Hepatocyte (in vitro differentiated cells): ENCODE data around the gene ZBTB20.

Source experiments
- CTCF ChIP-seq: fragments of 200-600 bp; sonication (generic); IDR thresholded peaks from 2 replicates; pipeline ENCODE4 v1.5.1; 2016; ENCODE audit warnings: antibody characterized with exemption, mild to moderate bottlenecking; ENCODE audit not compliant: poor library complexity
- EZH2phosphoT487 ChIP-seq: fragments of 200-600 bp; sonication (generic); IDR thresholded peaks from one replicate; pipeline ENCODE4 v1.6.1; 2018; ENCODE audit warnings: antibody characterized with exemption, mild to moderate bottlenecking, low read depth, moderate library complexity; ENCODE audit not compliant: unreplicated experiment, severe bottlenecking

DNA sequence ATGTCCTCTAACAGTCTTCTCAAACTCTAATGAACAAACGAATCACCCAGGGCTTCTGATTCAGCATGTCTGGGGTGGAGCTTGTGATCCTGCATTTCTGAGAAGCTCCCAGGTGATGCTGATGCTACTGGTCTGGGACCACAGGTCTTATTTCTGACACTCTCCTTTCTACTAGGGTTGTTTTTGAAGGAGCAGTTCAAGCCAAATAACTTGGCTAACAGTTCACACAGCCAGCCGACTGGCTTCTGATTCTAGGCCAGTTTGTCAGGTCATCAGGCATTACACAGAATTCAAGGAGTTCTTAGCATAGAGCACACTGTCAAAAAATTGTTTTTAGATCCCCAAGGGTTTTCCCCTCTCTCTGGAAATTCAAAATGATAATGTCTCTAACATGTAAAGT, 752.5 kb downstream of the ZBTB20 start:
- TF ChIP-seq CTCF (no peak), EZH2phosphoT487 (no peak)
